Amygdala (tissue), 56 donors: ENCODE results near the gene ISX.

ENCODE experiments used
- DNase-seq, 56 donors: peaks; one replicate each; lab custom pipeline; 2025; lab: John Stamatoyannopoulos, UW

The ISX gene

GRCh38 chr22:35051013-35051535, 14.9 kb upstream of the ISX start:
- no peak for DNase-seq

- DNase-seq: no peak
These were observed 14.2 kb upstream of the ISX start for GRCh38 chr22:35051791-35052190.

DNA sequence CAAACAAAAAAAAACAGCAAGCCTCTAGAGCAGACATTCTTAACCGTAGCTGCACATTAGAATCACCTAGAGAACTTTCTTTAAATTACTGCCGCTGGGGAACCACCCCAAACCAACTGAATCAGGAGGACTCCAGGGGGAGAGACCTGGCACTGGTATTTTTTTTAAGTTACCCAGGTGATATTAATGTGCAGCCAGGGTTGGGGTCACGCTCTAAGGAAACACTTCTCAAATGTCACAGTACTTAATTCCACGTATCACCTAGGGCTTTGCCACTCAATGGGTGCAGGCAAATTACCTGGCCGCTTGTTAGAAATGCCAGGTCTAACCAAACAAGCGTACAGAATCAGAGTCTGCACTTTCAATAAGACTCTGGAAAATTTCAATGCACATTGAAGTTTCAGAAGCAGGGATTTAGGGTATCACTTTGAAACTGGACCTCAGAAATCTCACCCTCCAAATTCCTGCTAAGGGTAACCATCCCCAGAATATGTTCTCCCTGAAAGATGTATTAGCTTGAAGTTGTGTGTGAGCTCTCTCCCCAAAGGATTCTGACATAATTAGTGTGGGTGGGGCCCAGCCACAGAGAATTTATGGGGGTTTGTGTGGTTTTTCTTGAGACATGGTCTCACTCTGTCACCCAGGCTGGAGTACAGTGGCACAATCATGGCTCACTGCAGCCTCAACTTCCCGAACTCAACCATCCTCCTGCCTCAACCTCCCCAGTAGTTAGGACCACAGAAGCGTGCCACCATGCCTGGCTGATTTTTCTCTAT, 12.7 kb upstream of the ISX start:
- no peak for DNase-seq

- no peak for DNase-seq
These were observed 11.9 kb upstream of the ISX start for GRCh38 chr22:35054064-35054463.

DNA sequence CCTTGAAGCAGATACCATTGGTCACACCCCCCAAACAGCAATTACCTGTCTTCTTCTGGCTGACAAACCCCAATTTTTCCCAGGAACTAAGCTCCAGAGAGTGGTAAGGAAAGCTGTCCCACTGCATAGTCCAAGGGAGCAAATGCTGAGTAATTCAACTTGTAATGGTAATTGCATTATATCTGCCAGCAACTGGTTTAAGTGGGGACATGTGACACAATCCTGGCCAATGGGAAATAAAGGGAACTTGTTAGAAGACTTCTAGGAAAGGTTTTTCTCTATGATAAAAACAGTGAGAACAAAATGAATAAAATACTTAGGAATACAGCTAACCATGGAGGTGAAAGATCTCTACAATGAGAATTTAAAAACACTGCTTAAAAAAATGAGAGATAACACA, 9.5 kb upstream of the ISX start:
- no peak for DNase-seq

DNA sequence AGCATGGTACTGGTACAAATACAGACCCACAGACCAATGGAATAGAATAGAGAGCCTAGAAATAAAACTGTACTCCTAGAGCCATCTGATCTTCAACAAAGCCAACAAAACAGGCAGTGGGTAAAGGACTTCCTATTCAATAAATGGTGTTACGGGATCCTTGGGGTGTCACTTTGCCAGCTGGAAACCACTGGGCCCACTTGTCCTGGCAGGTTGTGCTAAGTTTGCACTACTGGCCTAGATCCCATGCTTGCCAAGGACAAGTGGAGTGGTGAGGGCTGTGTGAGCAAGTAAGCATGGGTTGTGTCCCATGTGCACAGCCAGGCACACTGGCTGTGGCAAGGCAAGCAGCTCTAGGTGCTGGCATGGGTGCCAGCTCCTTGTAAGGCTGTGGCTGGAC, 8.8 kb upstream of the ISX start:
- no peak for DNase-seq

DNA sequence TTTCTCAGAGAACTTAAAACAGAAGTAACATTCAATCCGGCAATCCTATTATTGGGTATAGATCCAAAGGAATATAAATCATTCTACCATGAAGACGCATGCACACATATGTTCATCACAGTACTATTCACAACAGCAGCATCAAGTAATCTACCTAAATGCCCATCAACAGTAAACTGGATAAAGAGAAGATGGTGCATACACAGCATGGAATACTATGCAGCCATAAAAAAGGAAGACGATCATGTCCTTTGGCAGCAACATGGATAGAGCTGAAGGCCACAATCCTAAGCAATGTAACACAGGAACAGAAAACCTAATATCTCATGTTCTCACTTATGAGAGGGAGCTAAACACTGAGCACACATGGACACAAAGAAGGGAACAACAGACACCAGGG, 6.3 kb upstream of the ISX start:
- no peak for DNase-seq

DNA sequence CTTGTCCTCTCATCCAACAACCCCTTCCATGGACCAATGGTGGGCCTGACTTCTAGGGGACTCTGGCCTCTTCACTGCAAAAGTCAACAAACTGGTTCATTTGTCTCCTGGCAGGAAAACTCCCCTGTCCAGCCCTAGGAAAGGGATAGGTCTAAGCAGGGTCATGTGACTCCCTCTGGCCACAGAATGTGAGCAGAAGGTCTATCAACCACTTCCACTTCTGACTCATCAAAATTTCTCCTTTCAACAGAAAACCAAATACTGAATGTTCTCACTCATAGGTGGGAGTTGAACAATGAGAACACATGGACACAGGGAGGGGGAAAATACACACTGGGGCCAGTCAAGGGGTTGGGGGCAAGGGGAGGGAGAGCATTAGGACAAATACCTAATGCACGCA, 1.3 kb upstream of the ISX start:
- DNase-seq: no peak

- DNase-seq: no peak
These were observed 775 bp upstream of the ISX start for GRCh38 chr22:35065183-35065582.

- DNase-seq: no peak
These were observed 810 bp downstream of the ISX start for GRCh38 chr22:35066768-35067167.

DNA sequence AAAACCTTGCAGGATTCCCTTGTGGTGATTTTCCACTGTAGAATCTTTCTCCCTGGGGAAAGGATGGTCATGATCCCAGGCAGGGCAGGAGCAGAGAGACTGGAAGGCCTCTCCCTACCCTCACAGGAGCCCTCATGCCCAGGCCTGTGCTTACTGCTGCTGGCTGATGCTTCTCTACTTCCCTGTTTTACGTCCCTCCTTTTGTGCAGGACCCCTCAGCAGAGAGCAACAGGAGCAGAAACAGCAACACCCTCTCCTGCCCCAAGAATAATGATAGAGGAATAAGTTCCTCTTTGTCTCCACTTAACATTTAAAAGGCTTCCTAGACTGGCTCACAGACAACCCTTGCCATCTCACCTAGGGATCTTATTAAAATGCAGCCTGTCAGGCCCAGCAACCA, 3.6 kb downstream of the ISX start:
- DNase-seq: no peak

- DNase-seq: no peak
These were observed 4.6 kb downstream of the ISX start for GRCh38 chr22:35070451-35071093.

GRCh38 chr22:35071784-35072183, 5.8 kb downstream of the ISX start:
- DNase-seq: no peak

DNA sequence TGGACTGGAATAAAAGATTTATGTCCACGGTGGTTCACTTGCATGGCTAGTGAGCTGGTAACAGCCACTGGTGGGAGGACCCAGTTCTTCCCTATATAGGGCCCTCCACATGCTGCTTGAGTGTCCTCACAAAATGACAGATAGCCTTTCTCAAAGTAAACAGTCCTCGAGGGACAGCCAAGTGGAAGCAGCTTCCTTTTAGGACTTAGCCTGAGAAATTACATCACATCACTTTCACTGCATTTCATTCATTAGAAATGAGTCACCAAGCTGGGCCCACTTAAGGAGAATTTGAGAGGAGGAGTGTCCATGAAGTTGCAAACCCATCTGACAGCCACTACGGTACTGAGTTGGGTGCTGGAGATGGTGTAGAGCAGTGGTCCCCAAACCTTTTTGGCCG, 7.0 kb downstream of the ISX start:
- no peak for DNase-seq

GRCh38 chr22:35074583-35074982, 8.6 kb downstream of the ISX start:
- DNase-seq: no peak

DNA sequence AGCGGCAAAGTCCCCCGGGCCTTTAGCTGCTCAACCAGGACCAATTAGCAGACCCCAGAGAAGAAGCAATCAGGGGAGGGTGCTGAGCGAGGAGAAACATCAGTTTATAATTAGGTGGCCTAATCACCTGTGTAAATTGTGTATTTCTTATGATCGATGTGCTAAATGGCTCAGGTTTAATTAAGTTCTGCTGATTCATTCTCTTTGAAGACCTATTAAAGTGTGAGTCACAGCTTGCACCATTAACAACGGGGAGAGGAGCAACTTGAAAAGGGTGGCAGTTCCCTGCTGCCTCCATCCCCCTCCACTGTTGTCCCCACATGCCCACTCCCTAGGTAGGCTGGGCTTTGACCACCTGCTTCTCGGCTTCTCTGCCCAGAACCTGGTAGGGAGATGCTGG, 10.7 kb downstream of the ISX start:
- no peak for DNase-seq

- DNase-seq: no peak
These were observed 19.7 kb downstream of the ISX start for GRCh38 chr22:35085621-35086020.

DNA sequence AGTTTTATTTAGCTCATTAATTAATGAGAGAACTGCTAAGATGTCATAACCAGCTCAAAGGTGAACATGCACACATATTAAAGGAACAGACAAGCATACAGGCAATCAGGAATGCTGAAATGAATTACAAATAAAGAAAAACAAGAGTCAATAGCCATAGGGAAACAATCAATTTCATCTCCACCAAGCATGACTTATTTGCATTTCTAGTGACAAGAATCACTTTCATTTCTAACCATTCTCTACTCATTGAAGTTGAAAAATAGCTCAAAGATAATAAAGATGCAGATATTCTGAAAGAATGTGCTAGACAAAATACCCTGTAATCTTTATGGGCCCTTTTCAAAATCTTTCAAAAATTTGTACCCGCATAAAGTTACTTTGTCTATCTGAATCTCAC, 23.2 kb downstream of the ISX start:
- no peak for DNase-seq

DNA sequence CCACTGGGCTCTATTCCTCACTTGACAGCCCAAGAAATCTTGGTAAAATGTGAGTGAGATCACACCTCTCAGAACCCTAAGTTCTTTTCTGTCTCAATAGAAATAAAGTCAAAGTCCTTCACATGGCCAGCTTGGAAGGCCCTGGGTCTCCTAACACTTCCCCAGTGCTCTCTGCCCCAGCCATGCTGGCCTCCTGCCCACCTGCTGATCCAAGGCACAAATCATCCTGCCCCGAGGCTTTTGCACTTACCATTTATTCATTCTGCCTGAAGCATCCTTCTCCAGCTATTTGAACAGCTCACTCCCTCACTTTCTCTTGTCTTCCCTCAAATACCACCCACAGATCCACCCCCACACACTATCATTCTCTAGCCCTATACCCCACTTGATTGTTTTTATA, 26.4 kb downstream of the ISX start:
- DNase-seq: no peak

- no peak for DNase-seq
These were observed 33.0 kb downstream of the ISX start for GRCh38 chr22:35098921-35099320.

GRCh38 chr22:35099883-35100282, 33.9 kb downstream of the ISX start:
- DNase-seq: no peak

- no peak for DNase-seq
These were observed 36.7 kb downstream of the ISX start for GRCh38 chr22:35102663-35103062.
